ENCODE measurements around the gene BCL11A. TPM values are rescaled to one million over a fixed set of nuclear protein-coding genes. Genes with fewer than 3 reads are reported as not detected.
"Not testable (repeated sequence)": the region's sequence is repeated elsewhere in the genome, so short reads cannot be mapped to it uniquely, and the experiment has no call there.

The BCL11A gene
- total RNA-seq, 4 donors from 2014 or later, result 23.9 to 46.2 (median 33.8) TPM

DNA sequence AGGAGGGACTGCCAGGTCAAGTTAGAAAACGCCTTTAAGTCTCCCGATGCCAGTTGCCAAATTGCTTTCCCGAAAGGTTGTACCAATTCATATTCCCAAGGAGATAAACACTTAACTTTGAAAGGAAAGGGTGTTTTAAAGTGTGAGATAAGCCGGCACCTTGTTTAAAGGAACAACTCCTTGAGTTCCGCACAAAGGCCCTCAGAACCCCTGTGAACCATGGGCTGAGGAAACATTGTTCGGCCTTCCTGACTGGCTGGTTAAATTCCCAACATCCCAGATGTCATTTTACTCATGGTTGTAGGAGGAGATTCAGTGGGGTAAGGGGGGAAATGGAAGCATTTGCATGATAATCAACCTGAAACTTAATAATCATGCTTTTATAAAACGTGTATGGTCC lies 126.6 kb downstream of the BCL11A start:
- intact Hi-C loops (cut with DNase I), result no loop called here
- Histone ChIP-seq H3K4me1 (peaks cover 0 to 2% (median 0%) of the 10 kb centered on the region in 3 donors), H3K27me3 (no peaks in the 10 kb centered on the region), H3K36me3 (no peaks in the 10 kb centered on the region), H3K27ac (no peak overlapping the region), H3K4me3 (no peak overlapping the region), H3K9me3 (no peaks in the 10 kb centered on the region)
- WGBS, 2 donors, result 78 to 86% methylated on average over 7 of the region's 7 CpGs
- TF ChIP-seq POLR2A (IDR thresholded peaks at IDR 0.05), result no peak
- TF ChIP-seq, protein P1, sequence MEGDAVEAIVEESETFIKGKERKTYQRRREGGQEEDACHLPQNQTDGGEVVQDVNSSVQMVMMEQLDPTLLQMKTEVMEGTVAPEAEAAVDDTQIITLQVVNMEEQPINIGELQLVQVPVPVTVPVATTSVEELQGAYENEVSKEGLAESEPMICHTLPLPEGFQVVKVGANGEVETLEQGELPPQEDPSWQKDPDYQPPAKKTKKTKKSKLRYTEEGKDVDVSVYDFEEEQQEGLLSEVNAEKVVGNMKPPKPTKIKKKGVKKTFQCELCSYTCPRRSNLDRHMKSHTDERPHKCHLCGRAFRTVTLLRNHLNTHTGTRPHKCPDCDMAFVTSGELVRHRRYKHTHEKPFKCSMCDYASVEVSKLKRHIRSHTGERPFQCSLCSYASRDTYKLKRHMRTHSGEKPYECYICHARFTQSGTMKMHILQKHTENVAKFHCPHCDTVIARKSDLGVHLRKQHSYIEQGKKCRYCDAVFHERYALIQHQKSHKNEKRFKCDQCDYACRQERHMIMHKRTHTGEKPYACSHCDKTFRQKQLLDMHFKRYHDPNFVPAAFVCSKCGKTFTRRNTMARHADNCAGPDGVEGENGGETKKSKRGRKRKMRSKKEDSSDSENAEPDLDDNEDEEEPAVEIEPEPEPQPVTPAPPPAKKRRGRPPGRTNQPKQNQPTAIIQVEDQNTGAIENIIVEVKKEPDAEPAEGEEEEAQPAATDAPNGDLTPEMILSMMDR (IDR thresholded peaks at IDR 0.05), result no peak
- no peak for DNase-seq

GRCh38 chr2:60426341-60426740 lies 127.1 kb downstream of the BCL11A start:
- no peaks in the 10 kb centered on the region for H3K9me3 ChIP-seq
- H3K4me3 ChIP-seq, result no peak overlapping the region
- no peaks in the 10 kb centered on the region for H3K36me3 ChIP-seq
- no peaks in the 10 kb centered on the region for H3K27me3 ChIP-seq
- intact Hi-C loops (cut with DNase I), result no loop called here
- TF ChIP-seq, protein P1 (IDR thresholded peaks at IDR 0.05), result no peak
- TF ChIP-seq POLR2A (IDR thresholded peaks at IDR 0.05), result no peak
- no peak for DNase-seq
- no peak overlapping the region for H3K27ac ChIP-seq
- no peaks in the 10 kb centered on the region for H3K4me1 ChIP-seq

- H3K27me3 ChIP-seq, result no peaks in the 10 kb centered on the region
- WGBS, 2 donors, result 75 to 87% methylated on average over 5 of the region's 5 CpGs
These were observed 129.2 kb downstream of the BCL11A start for GRCh38 chr2:60424233-60424632.

GRCh38 chr2:60423505-60423904 lies 129.9 kb downstream of the BCL11A start:
- WGBS, 2 donors, result 64 to 67% methylated on average over 1 of the region's 1 CpG
- TF ChIP-seq POLR2A (IDR thresholded peaks at IDR 0.05), result no peak
- TF ChIP-seq, protein P1 (IDR thresholded peaks at IDR 0.05), result no peak
- no peak overlapping the region for H3K27ac ChIP-seq

More at GRCh38 chr2:60424233-60424632, 129.2 kb downstream of the BCL11A start:
- intact Hi-C loops (cut with DNase I), result no loop called here
- DNase-seq, result no peak
- no peak for TF ChIP-seq POLR2A (IDR thresholded peaks at IDR 0.05)
- TF ChIP-seq, protein P1 (IDR thresholded peaks at IDR 0.05), result no peak
- H3K4me1 ChIP-seq, result no peaks in the 10 kb centered on the region
- no peak overlapping the region for H3K27ac ChIP-seq
- no peaks in the 10 kb centered on the region for H3K9me3 ChIP-seq
- no peak overlapping the region for H3K4me3 ChIP-seq
- no peaks in the 10 kb centered on the region for H3K36me3 ChIP-seq

GRCh38 chr2:60422826-60423483 lies 130.5 kb downstream of the BCL11A start:
- no peaks in the 10 kb centered on the region for H3K9me3 ChIP-seq
- intact Hi-C loops (cut with DNase I), result no loop called here
- TF ChIP-seq, protein P1 (IDR thresholded peaks at IDR 0.05), result no peak
- TF ChIP-seq POLR2A (IDR thresholded peaks at IDR 0.05), result no peak
- no peak overlapping the region for H3K4me3 ChIP-seq
- no peaks in the 10 kb centered on the region for H3K36me3 ChIP-seq
- no peaks in the 10 kb centered on the region for H3K27me3 ChIP-seq
- H3K27ac ChIP-seq, result no peak overlapping the region
- WGBS, 2 donors, result 72 to 76% methylated on average over 7 of the region's 7 CpGs
- no peaks in the 10 kb centered on the region for H3K4me1 ChIP-seq
- DNase-seq, result no peak

More at GRCh38 chr2:60423505-60423904, 129.9 kb downstream of the BCL11A start:
- Histone ChIP-seq H3K9me3 (no peaks in the 10 kb centered on the region), H3K36me3 (no peaks in the 10 kb centered on the region), H3K4me1 (no peaks in the 10 kb centered on the region), H3K27me3 (no peaks in the 10 kb centered on the region), H3K4me3 (no peak overlapping the region)
- no peak for DNase-seq
- intact Hi-C loops (cut with DNase I), result no loop called here

DNA sequence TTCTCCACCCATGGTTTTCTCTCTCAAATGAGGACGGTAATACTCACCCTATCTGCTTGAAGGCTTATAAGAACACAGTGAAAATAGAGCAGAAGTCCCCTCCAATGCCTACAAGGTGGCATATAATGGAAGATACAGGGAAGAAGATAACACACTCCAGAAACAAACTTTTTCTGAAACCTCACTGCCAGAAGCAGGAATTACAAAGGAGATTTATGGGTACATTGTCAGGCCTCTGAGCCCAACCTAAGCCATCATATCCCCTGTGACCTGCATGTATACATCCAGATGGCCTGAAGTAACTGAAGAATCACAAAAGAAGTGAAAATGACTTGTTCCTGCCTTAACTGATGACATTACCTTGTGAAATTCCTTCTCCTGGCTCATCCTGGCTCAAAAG lies 136.2 kb downstream of the BCL11A start:
- peak overlapping the region in 1 of 4 donors; percentile 55 for H3K27ac ChIP-seq
- peaks cover 0 to 28% (median 8%) of the 10 kb centered on the region in 3 donors for H3K4me1 ChIP-seq

More for the DNA sequence above, 136.2 kb downstream of the BCL11A start:
- DNase-seq; H3K27me3 ChIP-seq; H3K36me3 ChIP-seq; H3K4me3 ChIP-seq; H3K9me3 ChIP-seq; intact Hi-C loops (cut with DNase I): not testable (repeated sequence)
- WGBS, 2 donors, result 100% methylated on average over 1 of the region's 1 CpG

All from esophagus squamous epithelium (tissue), 5 donors.